ENCODE results near the gene ADAP2.
"Not testable (repeated sequence)": the region's sequence is repeated elsewhere in the genome, so short reads cannot be mapped to it uniquely, and the experiment has no call there.

ADAP2 gene

DNA sequence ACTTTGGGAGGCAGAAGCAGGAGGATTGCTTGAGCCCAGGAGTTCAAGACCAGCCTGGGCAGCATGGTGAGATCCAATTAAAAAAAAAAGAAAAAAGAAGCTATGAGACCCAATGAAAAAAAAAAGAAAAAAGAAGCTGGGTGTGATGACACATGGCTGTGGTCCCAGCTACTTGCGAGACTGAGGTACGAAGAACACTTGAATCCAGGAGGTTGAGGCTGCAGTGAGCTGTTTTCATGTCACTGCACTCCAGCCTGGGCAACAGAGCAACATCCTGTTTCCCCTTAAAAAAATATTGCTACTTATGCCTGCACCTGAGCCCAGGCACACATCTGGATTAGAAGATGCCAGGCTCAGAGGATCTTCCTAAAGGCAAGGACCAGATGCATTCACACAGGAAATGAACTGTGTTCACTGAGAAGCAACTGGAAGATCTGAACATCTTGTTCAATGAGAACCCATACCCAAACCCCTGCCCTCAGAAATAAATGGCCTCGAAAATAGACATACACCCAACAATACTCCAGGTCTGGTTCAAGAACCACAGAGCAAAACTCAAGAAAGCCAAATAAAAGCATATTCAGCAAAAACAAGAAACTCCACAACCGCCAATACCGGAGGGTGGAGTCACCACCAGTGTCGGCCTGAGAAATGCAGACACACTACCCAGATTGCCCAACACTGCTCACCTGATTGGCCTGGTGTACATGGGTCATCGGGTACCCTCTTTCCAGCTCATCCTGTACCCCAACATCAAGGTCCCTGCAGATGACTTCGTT, 53.5 kb downstream of the ADAP2 start:
- no peak for DNase-seq

DNA sequence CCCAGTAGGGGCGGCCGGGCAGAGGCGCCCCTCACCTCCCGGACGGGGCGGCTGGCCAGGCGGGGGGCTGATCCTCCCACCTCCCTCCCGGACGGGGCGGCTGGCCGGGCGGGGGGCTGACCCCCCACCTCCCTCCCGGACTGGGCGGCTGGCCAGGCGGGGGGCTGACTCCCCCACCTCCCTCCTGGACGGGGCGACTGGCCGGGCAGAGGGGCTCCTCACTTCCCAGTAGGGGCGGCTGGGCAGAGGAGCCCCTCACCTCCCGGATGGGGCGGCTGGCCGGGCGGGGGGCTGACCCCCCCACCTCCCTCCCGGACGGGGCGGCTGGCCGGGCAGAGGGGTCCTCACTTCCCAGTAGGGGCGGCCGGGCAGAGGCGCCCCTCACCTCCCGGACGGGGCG, 58.2 kb downstream of the ADAP2 start:
- not testable (repeated sequence) for DNase-seq

DNA sequence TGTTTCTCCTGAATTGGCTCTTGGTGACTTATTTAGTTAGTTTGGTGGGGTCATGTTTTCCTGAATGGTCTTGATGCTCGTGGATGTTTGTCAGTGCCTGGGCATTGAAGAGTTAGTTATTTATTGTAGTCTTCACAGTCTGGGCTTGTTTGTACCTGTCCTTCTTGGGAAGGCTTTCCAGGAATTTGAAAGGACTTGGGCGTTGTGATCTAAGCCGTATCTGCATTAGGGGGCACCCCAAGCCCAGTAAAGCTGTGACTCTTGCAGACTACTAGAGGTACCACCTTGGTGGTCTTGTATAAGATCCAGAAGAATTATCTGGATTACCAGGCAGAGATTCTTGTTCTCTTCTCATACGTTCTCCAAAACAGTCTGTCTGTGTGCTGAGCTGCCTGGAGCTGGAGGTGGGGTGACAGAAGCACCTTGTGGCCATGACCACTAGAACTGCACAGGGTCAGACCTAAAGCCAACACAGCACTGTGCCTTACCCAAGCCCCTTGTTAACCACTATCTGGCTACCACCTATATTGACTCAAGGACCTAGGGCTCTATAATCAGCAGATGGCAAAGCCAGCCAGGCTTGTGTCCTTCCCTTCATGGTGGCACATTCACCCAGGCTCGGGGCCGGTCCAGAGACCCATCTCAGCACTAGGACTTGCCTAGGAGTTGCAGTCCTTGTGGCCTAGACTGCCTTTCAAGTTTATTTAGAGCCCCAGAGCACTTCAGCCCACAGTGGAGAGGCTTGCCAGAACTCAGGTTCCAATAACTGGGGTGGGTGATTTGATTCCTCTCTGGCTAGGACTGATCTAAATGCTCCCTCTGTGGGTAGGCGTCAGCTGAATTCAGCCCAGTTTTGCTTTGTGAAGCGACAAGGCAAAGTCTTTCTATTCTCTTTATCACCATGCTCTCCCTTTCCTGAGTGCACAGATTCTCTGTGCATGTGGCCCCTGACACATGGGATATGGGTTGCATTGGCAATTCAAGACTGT, 60.1 kb downstream of the ADAP2 start:
- no peak for DNase-seq

DNA sequence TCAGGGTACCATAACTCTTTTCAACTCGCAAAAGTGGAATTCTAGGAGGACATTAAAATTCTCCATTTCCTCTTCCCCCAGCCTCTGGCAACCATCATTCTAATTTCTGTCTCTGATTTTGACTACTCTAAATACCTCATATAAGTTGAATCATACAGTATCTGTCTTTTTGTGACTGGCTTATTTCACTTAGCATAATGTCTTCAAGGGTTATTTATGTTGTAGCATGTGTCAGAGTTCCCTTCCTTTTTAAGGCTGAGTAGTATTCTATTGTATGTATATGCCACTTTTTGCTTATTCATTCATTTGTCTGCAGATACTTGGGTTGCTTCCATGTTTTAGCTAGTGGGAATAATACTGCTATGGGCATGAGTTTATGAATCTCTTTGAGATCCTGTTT, 61.1 kb downstream of the ADAP2 start:
- DNase-seq, result no peak

DNA sequence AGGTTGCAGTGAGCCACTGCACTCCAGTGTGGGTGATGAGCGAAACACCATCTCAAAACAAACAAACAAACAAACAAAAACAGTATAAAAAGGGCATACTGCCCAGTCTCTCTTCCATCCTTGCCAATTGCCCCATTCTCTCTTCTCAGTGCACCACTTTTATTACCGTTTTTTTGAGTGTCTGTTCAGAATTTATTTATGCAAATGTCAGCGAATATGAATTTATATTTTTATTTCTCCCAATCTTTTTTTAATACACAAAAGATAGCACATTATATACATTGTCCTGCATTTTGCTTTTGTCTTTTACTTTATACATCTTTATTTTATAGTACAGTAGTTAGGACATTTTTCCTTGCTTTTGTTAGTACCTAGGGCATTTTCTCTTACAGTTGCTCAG, 68.7 kb downstream of the ADAP2 start:
- no peak for DNase-seq

DNA sequence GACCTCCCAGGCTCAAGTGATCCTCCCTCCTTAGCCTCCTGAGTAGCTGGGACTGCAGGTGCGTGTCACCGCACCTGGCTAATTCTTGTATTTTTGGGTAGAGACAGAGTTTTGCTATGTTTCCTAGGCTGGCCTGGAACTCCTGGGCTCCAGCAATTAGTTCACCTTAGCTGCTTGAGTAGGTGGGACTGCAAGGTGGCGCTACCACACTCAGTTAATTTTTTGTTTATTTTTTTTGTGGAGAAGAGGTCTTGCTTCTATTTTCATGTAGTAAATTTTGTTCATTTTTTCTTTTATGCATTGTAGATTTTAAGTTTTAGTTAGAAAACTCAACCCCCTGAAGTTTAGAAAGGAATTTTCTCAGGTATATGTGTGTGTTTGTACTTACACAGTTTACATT, 70.8 kb downstream of the ADAP2 start:
- DNase-seq, result no peak

DNA sequence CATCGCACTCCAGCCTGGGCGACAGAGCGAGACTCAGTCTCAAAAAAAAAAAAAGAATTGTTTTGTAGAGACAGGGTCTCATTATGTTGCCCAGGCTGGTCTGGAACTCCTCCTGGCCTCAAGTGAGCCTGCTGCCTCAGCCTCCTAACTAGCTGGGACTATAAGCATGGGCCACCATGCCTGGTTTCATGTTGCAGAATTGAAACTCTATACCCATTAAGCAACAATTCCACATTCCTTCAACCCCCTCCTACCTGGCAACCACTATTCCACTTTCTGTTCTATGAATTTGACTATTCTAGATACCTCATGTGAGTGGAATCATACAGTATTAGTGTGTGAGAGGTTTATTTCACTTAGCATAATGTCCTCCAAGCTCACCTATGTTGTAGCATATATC, 73.6 kb downstream of the ADAP2 start:
- DNase-seq, result no peak

DNA sequence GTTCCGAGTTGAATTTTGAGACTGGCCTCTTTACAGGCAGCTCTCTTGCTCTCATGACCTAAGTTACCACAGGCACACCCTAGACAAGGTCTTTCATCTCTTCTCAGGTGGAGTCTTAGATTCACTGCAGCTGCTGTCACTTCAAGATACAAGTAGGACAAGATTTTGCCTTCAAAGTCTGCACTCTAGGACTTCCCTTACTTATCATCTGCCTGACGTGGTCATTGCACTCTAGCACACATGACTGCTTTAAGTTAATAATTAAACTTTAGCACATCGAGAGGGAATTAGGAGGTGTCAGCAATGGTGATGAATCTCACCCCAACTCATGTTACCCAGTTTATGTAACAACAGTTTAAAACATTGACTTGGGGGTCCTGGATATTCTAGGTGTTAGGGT, 74.7 kb downstream of the ADAP2 start:
- DNase-seq, result no peak

DNA sequence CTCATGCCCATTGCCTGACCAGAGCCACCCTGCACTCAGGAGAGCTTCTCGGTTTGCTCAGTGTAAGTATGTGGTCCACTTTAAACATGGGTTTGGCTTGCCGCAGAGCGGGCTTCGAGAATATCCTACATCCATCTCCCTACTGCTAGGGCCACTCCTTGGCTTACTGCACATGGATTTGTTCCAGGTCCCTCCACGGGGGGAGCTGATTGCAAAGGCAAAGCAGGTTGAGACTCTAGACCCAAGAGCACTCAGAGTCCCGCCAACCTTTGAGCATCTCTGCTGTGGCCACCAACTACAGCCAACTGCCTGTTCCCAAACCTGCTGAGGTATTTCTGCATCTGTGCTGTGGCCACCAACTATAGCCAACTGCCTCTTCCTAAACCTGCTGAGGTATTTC, 75.5 kb downstream of the ADAP2 start:
- no peak for DNase-seq

DNA sequence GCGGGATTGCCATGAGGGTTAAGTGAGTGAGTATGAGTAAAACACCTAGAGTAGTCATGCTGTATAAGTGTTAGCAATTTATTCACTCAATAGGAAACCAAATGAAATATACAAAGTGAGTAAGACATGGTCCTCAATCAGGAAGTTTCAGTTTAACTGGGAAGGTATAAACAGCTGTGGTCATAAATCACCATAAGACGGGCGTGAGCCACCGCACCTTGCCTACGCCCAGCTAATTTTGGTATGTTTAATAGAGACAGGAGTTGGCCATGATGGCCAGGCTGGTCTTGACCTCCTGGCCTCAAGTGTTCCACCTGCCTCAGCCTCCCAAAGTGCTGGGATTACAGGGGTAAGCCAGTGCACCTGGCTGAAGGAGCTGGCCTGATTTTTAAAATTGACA, 76.1 kb downstream of the ADAP2 start:
- DNase-seq, result no peak

DNA sequence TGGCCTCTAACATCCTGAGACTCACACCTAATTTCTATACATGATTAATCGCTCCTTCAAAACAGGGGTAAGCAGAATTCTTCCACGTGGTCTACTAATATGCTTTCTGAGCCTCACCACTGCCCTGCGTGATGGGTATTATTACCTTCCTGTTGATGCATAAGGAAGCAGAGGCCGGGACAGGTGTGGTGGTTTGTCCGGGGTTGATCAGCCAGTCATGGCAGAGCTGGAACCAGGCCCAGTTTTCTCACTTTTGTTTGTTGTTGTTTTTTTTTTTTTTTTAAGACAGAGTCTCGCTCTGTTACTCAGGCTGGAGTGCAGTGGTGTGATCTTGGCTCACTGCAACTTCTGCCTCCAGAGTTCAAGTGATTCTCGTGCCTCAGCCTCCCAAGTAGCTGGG, 80.3 kb downstream of the ADAP2 start:
- DNase-seq, result no peak

DNA sequence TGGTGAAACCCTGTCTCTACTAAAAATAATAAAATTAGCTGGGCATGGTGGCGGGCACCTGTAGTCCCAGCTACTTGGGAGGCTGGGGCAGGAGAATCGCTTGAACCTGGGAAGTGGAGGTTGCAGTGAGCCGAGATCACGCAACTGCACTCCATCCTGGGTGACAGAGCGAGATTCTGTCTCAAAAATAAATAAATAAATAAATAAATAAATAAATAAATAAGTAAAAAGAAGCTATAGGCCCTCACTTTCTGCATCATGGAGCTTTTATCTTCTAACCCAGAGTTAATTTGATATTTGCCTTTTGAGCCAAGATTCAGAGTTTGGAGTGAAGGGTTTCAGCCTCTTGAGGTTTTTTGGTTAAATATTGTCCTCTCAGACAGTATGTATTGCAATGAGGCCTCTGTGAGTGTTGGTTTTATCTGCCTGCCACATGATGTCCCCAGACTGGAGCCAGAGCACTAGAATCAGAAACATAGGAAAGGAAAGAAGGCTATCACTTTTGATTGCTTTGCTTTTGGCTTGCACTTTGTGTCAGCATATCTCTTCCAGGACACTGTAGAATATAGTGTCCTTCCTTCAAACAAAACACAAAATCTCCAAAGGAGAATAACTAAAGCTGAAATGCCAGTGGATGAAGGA, 81.6 kb downstream of the ADAP2 start:
- DNase-seq, result no peak

DNA sequence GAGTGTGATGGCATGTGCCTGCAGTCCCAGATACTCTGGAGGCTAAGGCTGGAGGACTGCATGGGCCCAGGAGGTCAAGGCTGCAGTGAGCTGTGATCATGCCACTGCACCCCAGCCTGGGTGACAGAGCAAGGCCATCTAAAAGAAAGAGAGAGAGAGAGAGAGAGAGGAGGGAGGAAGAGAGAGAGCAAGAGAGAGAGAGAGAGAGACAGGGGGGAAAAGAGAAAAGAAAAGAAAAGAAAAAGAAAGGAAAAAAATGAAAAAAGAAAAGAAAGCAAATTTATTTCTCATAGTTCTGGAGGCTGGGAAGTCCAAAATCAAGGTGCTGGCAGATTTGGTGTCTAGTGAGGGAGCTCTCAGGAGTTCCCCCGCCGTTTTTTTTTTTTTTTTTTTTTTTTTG, 82.4 kb downstream of the ADAP2 start:
- DNase-seq, result no peak

DNA sequence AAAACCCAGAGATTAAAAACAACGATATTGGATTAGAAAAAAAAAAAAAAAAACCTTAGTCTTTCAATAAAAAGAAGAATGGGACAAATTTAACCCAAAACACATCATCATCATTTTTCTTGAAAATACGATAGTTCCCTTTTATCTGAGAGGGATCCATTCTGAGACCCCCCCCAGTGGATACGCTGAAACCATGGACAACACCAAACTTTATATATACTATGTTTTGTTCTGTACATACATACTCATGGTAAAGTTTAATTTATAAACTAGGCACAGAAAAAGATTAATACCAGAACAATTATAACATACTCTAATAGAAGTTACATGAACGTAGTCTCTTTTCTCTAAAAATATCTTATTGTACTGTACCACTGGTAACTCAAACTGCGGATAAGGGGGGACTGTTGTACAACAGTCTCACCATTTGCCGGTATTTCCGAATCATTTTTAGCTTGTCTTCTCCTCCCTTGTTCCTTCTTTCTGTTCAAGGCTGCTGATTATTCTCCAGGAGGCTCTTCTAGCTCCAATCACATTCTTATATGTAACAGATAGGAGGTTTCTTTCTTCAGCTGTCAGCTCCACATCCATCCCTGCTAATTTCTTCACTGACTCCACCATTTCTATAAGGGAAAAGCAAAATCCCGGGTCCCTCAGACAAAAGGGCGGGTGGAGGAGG, 86.1 kb downstream of the ADAP2 start:
- DNase-seq, result no peak

DNA sequence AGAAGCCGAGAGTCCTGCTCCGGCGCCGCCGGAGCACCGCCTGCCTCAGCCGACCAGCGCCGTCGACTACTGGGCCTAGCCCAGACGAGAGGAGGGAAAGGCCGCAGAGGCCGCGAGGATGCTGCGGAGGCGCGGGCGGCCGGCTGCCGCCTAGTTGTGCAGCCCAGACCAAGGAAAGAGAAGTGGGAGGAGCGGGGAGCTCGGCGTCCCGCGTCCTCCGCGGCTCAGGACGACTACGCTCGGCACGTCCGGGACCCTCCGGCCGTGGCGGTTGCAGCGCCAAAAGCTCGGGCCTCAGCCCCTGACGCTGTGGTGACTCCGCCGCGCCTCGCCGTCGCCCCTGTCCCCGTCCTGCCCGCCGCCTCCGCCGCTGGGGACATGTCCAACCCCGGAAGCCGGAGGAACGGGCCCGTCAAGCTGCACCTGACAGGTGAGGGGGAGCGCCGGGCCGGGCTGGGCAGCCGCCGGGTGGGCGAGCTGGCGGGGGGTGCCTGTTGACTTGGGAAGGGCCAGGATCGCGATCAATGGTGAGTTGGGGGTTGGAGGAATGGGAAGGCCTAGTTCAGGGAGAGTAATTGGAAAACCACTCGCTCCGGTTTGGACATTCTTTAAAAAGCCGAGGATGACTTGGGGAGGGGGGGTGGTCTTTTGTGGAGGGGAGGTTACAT, 86.8 kb downstream of the ADAP2 start:
- peak; percentile 61 for DNase-seq
